Measurements from ENCODE around the gene CMTR1. TPM values are rescaled to one million over a fixed set of nuclear protein-coding genes. Genes with fewer than 3 reads are reported as not detected.

CMTR1 gene
- total RNA-seq, 2 donors from 2014 or later: 28.1 to 147 TPM

DNA sequence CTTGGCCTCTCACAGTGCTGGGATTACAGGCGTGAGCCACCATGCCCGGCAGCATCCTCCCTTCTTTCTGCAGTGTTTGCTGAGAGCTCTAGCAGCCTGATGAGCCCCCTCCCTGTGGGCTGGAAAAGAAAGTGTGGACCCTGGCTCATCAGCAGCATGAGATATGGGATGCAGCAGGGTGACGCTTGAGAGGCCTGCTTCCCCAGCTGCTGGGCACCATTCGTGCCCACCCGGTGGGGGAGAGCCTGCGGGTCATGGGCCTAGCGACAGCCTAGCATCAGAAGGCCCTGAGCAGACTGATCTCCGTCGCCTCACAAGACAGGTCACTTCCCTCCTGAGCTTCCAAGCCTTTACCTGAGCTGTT, 82.7 kb downstream of the CMTR1 start:
- Histone ChIP-seq H3K27ac (peak overlapping the region; percentile 59 to 66), H3K36me3 (no peaks in the 10 kb centered on the region), H3K4me1 (replicated peaks) (peaks cover 16% of the 10 kb centered on the region), H3K27me3 (replicated peaks; ENCODE audit: insufficient read depth) (no peaks in the 10 kb centered on the region), H3K9me3 (no peaks in the 10 kb centered on the region), H3K4me3 (no peak overlapping the region)
- WGBS: 51% methylated on average over 9 of the region's 9 CpGs
- no peak for DNase-seq (ENCODE audit: low spot score)
- intact Hi-C loops (cut with DNase I): no loop called here
- TF ChIP-seq, protein P1, sequence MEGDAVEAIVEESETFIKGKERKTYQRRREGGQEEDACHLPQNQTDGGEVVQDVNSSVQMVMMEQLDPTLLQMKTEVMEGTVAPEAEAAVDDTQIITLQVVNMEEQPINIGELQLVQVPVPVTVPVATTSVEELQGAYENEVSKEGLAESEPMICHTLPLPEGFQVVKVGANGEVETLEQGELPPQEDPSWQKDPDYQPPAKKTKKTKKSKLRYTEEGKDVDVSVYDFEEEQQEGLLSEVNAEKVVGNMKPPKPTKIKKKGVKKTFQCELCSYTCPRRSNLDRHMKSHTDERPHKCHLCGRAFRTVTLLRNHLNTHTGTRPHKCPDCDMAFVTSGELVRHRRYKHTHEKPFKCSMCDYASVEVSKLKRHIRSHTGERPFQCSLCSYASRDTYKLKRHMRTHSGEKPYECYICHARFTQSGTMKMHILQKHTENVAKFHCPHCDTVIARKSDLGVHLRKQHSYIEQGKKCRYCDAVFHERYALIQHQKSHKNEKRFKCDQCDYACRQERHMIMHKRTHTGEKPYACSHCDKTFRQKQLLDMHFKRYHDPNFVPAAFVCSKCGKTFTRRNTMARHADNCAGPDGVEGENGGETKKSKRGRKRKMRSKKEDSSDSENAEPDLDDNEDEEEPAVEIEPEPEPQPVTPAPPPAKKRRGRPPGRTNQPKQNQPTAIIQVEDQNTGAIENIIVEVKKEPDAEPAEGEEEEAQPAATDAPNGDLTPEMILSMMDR (IDR thresholded peaks at IDR 0.05): no peak

DNA sequence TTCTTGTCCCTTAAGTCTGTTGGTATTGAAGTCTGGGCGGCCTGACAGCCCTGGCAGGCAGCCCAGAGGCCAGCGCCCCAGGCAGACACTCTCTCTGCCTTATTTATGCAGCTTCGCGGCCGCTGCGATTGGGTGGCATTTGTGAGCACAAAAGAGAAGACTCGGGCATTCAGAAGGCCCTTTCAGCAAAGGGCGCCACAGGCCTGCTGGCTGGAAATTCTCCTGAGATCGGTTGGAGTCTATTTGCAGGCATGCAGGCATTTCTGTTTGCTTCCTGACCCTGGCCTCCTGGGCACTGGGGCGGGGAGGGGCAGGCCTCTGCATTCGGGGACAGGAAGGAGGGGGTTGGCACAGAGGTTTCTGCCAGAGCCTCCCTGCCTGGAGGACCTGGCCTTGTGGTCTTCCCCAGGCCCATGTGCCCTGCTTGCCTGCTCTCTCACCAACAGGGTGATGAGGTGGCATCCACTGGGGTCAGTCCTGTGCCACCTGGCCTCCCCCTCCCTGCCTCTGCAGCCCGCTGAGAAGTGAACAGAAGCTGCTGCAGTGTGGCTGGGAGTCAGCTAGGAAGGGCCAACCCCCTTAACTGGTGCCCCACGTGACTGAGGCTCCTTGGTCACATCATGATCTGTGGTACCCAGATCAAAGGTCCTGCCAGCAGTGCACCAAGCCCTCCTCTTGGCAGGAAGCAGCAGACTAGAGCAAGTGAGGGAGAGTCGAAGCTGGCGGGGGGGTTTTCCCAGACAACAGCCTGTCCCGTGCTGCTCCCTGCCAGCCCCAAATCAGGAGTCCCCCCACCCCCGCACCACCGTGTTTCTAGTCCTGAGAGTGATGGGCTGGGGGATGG, 83.3 kb downstream of the CMTR1 start:
- intact Hi-C loops (cut with DNase I): no loop called here
- peak; percentile 79 for DNase-seq (ENCODE audit: low spot score)
- no peaks in the 10 kb centered on the region for H3K36me3 ChIP-seq
- peak; percentile 29 for TF ChIP-seq POLR2AphosphoS5 (IDR thresholded peaks at IDR 0.05)
- TF ChIP-seq, protein P1 (IDR thresholded peaks at IDR 0.05): no peak
- peaks cover 16% of the 10 kb centered on the region for H3K4me1 ChIP-seq (replicated peaks)
- H3K9me3 ChIP-seq: no peaks in the 10 kb centered on the region
- H3K27ac ChIP-seq: peak overlapping the region; percentile 59 to 66
- no peaks in the 10 kb centered on the region for H3K27me3 ChIP-seq (replicated peaks; ENCODE audit: insufficient read depth)
- WGBS: 16% methylated on average over 18 of the region's 18 CpGs
- no peak overlapping the region for H3K4me3 ChIP-seq

- Histone ChIP-seq H3K27ac (peak overlapping the region; percentile 59 to 66), H3K27me3 (replicated peaks; ENCODE audit: insufficient read depth) (no peaks in the 10 kb centered on the region), H3K9me3 (no peaks in the 10 kb centered on the region), H3K36me3 (no peaks in the 10 kb centered on the region), H3K4me1 (replicated peaks) (peaks cover 16% of the 10 kb centered on the region), H3K4me3 (no peak overlapping the region)
- DNase-seq (ENCODE audit: low spot score): no peak
- TF ChIP-seq POLR2A (IDR thresholded peaks at IDR 0.05) (no peak), POLR2AphosphoS5 (IDR thresholded peaks at IDR 0.05) (no peak)
- TF ChIP-seq, protein P1 (IDR thresholded peaks at IDR 0.05): no peak
- WGBS: 36% methylated on average over 13 of the region's 16 CpGs
- intact Hi-C loops (cut with DNase I): no loop called here
Measured at GRCh38 chr6:37516920-37517405, 83.9 kb downstream of the CMTR1 start.

DNA sequence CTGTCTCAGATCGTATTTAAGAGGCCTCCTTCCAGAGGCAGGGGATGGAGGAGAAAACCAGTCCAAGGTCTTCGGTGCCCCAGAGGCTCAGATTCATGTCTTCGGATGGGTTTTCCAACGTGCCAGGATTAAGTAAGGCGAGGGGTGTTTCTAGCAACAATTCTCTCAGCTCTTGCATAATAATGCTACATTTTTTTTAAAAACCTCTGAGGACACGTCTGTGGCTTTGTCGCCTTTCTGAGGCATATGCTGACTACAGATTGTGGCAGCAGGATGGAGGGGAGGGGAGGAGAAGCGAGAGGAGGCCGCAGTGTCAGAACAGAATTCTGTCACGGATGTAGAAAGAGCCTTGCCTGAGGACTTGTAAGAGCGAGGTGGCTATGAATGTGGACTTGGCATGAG, 84.4 kb downstream of the CMTR1 start:
- WGBS: 52% methylated on average over 11 of the region's 11 CpGs
- Histone ChIP-seq H3K4me1 (replicated peaks) (peaks cover 16% of the 10 kb centered on the region), H3K4me3 (no peak overlapping the region), H3K27me3 (replicated peaks; ENCODE audit: insufficient read depth) (no peaks in the 10 kb centered on the region), H3K27ac (no peak overlapping the region), H3K9me3 (no peaks in the 10 kb centered on the region), H3K36me3 (no peaks in the 10 kb centered on the region)
- intact Hi-C loops (cut with DNase I): no loop called here
- TF ChIP-seq POLR2A (IDR thresholded peaks at IDR 0.05): no peak
- no peak for TF ChIP-seq POLR2AphosphoS5 (IDR thresholded peaks at IDR 0.05)
- DNase-seq (ENCODE audit: low spot score): no peak

DNA sequence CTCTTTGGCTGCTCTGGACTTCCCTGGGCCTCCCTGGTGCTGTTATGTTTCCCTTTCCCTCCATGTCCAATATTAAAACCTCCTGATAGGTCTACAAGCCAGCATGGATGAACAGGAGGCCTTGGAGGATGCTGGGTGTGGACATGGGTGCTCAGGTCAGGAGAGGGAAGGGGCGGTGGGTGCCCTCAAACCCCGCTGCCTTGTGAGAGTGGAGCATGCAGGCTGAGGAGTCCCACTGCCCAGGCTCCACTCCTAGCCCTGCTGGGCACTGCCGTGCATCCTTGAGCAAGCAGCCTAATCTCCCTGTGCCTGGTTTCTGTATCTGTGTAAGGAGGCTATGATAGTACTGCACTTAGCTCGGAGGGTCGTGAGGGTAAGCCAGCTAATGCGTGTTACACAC, 85.1 kb downstream of the CMTR1 start:
- Histone ChIP-seq H3K9me3 (no peaks in the 10 kb centered on the region), H3K36me3 (no peaks in the 10 kb centered on the region), H3K27ac (no peak overlapping the region), H3K4me1 (replicated peaks) (peaks cover 16% of the 10 kb centered on the region), H3K27me3 (replicated peaks; ENCODE audit: insufficient read depth) (no peaks in the 10 kb centered on the region), H3K4me3 (no peak overlapping the region)
- no peak for DNase-seq (ENCODE audit: low spot score)
- TF ChIP-seq, protein P1 (IDR thresholded peaks at IDR 0.05): no peak
- WGBS: 94% methylated on average over 6 of the region's 6 CpGs
- intact Hi-C loops (cut with DNase I): no loop called here

Measured in prostate gland (tissue), 2 donors.